ENCODE results near the gene BBS9.

DNA sequence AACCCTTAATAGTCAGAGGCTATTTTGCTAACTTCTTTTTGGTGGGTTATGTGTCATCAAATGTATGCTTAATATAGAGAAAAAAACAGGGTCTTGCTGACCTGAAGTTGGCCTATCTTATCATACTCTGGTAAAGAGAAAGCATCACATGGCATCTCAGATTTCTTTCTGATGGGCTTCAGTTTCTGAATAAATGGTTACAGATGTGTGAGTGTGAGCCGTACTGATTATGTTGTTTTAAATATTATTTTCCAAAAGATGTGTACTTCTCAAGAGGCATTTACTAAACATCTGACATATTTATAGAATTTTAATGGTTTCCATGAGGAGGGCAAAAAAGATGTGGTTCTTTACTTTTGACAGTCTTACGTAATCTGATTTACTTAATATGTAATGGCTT lies 28.4 kb downstream of the BBS9 start:
- TF ChIP-seq YY1 (IDR thresholded peaks at IDR 0.05): no peak
- no peak for TF ChIP-seq CTCF (IDR thresholded peaks at IDR 0.05; ENCODE audit: low read depth, low read length, missing input control)
- TF ChIP-seq SP1 (IDR thresholded peaks at IDR 0.05): no peak
- no peak for TF ChIP-seq GABPA (IDR thresholded peaks at IDR 0.05 in 1 of 2, conservative IDR thresholded peaks at IDR 0.05 in 1 of 2)
- TF ChIP-seq, protein P1, sequence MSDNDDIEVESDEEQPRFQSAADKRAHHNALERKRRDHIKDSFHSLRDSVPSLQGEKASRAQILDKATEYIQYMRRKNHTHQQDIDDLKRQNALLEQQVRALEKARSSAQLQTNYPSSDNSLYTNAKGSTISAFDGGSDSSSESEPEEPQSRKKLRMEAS (IDR thresholded peaks at IDR 0.05): no peak
- TF ChIP-seq TAF1 (conservative IDR thresholded peaks at IDR 0.05): no peak
- TF ChIP-seq JUND (IDR thresholded peaks at IDR 0.05): no peak
- no peak for TF ChIP-seq RAD21 (IDR thresholded peaks at IDR 0.05)
- TF ChIP-seq, protein P2, sequence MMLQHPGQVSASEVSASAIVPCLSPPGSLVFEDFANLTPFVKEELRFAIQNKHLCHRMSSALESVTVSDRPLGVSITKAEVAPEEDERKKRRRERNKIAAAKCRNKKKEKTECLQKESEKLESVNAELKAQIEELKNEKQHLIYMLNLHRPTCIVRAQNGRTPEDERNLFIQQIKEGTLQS (IDR thresholded peaks at IDR 0.05): no peak
- TF ChIP-seq, protein P3, sequence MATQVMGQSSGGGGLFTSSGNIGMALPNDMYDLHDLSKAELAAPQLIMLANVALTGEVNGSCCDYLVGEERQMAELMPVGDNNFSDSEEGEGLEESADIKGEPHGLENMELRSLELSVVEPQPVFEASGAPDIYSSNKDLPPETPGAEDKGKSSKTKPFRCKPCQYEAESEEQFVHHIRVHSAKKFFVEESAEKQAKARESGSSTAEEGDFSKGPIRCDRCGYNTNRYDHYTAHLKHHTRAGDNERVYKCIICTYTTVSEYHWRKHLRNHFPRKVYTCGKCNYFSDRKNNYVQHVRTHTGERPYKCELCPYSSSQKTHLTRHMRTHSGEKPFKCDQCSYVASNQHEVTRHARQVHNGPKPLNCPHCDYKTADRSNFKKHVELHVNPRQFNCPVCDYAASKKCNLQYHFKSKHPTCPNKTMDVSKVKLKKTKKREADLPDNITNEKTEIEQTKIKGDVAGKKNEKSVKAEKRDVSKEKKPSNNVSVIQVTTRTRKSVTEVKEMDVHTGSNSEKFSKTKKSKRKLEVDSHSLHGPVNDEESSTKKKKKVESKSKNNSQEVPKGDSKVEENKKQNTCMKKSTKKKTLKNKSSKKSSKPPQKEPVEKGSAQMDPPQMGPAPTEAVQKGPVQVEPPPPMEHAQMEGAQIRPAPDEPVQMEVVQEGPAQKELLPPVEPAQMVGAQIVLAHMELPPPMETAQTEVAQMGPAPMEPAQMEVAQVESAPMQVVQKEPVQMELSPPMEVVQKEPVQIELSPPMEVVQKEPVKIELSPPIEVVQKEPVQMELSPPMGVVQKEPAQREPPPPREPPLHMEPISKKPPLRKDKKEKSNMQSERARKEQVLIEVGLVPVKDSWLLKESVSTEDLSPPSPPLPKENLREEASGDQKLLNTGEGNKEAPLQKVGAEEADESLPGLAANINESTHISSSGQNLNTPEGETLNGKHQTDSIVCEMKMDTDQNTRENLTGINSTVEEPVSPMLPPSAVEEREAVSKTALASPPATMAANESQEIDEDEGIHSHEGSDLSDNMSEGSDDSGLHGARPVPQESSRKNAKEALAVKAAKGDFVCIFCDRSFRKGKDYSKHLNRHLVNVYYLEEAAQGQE (IDR thresholded peaks at IDR 0.05): no peak
- no peak for TF ChIP-seq NR2F2 (IDR thresholded peaks at IDR 0.05)
- TF ChIP-seq FOXA2 (IDR thresholded peaks at IDR 0.05): no peak
